B cell (primary cell): ENCODE measurements around the gene TNRC6B.

Experiments
- CTCF ChIP-seq: fragments of 200-600 bp; IDR thresholded peaks from one replicate; pipeline ENCODE4 v1.8.0; 2022; ENCODE audit warnings: antibody characterized with exemption, mild to moderate bottlenecking
- EZH2 ChIP-seq: IDR thresholded peaks from 2 replicates; pipeline ENCODE4 v1.6.1; 2012; ENCODE audit warnings: borderline replicate concordance, low read depth, mild to moderate bottlenecking, moderate library complexity, low read length; ENCODE audit not compliant: insufficient read depth, poor library complexity, severe bottlenecking

- TF ChIP-seq CTCF = no peak
- TF ChIP-seq EZH2 = no peak
Measured at GRCh38 chr22:40249286-40249685, 71.6 kb downstream of the TNRC6B start.
